ENCODE data around the gene PPIA. TPM values are rescaled to one million over a fixed set of nuclear protein-coding genes. Genes with fewer than 3 reads are reported as not detected.

PPIA gene
- total RNA-seq, 1 experiment from 2014 or later, result 4,792 TPM

DNA sequence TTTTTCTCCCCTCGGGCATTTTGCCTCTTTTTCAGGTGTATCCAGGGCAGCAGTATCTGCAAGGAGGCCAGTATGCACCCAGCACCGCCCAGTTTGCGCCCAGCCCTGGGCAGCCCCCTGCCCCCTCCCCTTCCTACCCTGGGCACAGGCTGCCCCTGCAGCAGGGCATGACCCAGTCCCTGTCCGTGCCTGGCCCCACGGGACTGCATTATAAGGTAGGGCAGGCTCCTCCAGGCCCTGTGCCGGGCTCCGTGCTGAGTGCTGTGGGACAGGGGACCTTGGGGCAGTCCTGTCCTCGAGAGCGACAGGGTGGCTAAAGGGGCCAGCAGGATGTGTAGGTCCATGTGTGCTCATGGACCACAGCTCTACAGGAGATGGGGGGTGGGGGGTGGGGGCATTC lies 37.2 kb upstream of the PPIA start:
- no peak for DNase-seq
- Histone ChIP-seq H3K27me3 (no peaks in the 10 kb centered on the region), H3K27ac (no peak overlapping the region), H3K9me3 (replicated peaks) (no peaks in the 10 kb centered on the region), H3K36me3 (peaks cover 6% of the 10 kb centered on the region; the same call in 1 of the 2 replicates), H3K4me1 (peaks cover 7% of the 10 kb centered on the region), H3K4me3 (no peak overlapping the region)

DNA sequence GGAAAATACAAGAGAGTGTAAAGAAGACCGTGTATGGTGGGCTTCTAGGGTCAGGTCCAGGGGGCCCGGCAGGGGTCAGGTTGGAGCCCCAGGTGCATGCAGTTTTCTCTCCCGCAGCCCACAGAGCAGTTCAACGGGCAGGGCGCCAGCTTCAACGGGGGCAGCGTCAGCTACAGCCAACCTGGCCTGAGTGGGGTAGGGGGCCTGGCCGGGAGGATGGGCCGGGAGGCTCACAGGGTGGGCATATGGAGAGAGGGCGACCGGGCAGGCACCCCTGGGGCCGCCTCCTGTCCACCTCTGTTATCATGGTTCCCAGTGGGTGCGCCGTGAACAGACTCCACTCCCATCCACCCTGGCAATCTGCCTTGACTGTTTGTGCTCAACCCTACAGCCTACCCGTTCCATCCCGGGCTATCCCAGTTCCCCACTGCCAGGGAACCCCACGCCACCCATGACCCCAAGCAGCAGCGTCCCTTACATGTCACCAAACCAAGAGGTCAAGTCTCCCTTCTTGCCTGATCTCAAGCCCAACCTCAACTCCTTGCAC lies 36.4 kb upstream of the PPIA start:
- no peak for DNase-seq

DNA sequence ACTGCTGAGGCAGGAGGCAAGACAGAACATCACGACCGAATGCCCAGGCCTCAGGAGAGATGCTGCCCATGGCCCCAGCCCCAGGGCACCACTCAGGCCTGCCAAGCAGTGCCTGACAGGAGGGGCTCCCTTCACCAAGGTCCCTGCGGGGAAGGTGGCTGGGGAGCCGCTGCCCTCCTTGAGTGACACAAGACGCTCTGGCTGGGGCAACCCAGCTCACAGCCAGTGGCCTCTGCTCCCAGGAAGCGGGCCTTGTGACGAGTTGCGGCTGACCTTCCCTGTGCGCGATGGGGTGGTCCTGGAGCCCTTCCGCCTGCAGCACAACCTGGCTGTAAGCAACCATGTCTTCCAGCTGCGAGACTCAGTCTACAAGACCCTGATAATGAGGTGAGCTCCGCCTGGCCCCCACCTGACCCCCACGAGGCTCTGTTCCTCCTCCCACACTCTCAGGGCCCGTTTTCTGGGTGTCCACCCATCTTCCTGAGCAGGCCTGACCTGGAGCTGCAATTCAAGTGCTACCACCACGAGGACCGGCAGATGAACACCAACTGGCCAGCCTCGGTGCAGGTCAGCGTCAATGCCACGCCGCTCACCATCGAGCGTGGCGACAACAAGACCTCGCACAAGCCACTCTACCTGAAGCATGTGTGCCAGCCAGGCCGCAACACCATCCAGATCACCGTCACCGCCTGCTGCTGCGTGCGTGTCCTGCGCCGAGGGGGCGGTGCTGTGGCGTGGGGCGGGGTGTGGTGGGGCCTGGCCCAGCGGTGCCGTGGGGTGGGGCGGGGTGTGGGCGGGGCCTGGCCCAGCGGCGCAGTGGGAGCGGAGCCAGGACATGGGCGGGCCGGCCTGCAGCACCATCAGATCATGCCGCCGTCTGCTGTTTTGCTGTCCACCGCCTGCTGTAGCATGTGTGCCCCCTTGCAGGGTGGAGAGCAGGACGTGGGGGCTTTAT lies 35.0 kb upstream of the PPIA start:
- Histone ChIP-seq H3K4me1 (peaks cover 1% of the 10 kb centered on the region), H3K27me3 (no peaks in the 10 kb centered on the region), H3K36me3 (peaks cover 14% of the 10 kb centered on the region), H3K4me3 (no peak overlapping the region), H3K27ac (no peak overlapping the region), H3K9me3 (replicated peaks) (no peaks in the 10 kb centered on the region)
- no peak for DNase-seq

More for the DNA sequence above, 36.4 kb upstream of the PPIA start:
- Histone ChIP-seq H3K4me3 (no peak overlapping the region), H3K9me3 (replicated peaks) (no peaks in the 10 kb centered on the region), H3K27ac (no peak overlapping the region), H3K4me1 (peaks cover 7% of the 10 kb centered on the region), H3K27me3 (no peaks in the 10 kb centered on the region), H3K36me3 (peaks cover 11% of the 10 kb centered on the region)

DNA sequence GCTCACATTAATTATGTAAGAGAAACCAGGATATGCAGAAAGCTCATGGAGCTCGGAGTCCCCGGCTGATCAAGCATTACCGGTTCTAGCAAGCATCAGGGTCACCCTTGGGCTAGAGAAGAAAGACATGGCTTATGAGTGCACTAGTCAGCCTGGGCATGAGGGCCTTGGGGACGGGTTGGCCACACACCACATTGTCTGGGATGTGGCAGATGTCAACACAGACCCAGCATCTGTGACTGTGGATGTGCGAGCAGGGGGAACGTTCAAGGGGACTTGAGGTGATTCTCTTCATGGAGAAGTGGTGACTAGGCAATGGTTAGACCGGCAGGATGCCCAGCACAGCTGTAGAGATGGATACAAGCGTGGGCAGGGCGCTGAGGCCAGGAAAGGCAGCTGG lies 34.2 kb upstream of the PPIA start:
- no peak for DNase-seq
- Histone ChIP-seq H3K4me1 (peaks cover 7% of the 10 kb centered on the region), H3K36me3 (peaks cover 19% of the 10 kb centered on the region), H3K27ac (no peak overlapping the region), H3K4me3 (no peak overlapping the region), H3K27me3 (no peaks in the 10 kb centered on the region), H3K9me3 (replicated peaks) (no peaks in the 10 kb centered on the region)

DNA sequence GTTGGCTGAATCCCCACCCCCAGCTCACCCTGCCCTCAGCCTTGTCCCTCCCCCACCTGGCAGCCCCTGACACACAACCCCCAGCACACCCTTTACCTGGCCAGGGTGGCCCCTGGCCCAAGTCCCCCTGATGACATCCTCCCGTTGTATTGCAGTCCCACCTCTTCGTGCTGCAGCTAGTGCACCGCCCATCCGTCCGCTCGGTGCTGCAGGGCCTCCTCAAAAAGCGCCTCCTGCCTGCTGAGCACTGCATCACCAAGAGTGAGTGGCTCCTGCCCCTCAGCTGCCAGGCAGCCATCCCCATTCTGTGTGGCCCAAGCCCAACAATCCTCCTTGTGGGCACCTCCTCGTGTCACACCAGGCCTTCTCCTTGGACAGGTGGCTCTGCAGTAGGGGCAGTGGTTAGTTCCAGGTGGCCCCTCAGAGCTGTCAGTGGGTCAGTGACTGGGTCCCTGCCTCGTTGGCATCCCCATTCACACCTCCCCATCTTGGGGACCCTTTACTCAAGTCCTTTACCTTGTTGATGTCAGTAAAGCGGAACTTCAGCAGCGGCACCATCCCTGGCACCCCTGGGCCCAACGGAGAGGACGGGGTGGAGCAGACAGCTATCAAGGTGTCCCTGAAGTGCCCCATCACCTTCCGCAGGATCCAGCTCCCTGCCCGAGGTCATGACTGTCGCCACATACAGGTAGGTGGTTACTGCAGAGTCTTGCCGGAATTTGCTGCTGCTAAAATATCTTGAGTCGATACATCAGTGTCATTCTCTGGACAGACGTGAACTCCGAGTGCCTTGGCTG lies 33.6 kb upstream of the PPIA start:
- Histone ChIP-seq H3K27me3 (no peaks in the 10 kb centered on the region), H3K4me3 (no peak overlapping the region), H3K4me1 (peaks cover 14% of the 10 kb centered on the region), H3K27ac (no peak overlapping the region), H3K9me3 (replicated peaks) (no peaks in the 10 kb centered on the region), H3K36me3 (peaks cover 19% of the 10 kb centered on the region)
- DNase-seq, result no peak

DNA sequence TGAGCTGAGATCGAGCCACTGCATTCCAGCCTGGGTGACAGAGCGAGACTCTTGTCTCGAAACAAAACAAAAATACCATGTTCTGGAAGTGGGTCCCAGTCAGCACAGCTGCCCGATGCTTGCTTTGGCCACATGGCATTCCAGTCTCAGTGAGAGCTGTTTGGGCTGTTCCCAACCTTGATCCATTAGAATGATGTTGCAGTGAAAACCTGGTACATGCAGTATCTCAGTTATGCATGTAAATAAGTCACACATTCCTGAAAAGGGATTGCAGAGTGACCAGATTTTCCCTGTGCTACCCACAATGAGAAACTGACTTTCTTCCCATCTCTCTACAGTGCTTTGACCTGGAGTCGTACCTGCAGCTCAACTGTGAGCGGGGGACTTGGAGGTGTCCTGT lies 32.4 kb upstream of the PPIA start:
- H3K9me3 ChIP-seq (replicated peaks), result no peaks in the 10 kb centered on the region
- no peak for DNase-seq
- no peak overlapping the region for H3K27ac ChIP-seq
- no peak overlapping the region for H3K4me3 ChIP-seq
- peaks cover 19% of the 10 kb centered on the region for H3K36me3 ChIP-seq
- H3K4me1 ChIP-seq, result peaks cover 20% of the 10 kb centered on the region
- H3K27me3 ChIP-seq, result no peaks in the 10 kb centered on the region

DNA sequence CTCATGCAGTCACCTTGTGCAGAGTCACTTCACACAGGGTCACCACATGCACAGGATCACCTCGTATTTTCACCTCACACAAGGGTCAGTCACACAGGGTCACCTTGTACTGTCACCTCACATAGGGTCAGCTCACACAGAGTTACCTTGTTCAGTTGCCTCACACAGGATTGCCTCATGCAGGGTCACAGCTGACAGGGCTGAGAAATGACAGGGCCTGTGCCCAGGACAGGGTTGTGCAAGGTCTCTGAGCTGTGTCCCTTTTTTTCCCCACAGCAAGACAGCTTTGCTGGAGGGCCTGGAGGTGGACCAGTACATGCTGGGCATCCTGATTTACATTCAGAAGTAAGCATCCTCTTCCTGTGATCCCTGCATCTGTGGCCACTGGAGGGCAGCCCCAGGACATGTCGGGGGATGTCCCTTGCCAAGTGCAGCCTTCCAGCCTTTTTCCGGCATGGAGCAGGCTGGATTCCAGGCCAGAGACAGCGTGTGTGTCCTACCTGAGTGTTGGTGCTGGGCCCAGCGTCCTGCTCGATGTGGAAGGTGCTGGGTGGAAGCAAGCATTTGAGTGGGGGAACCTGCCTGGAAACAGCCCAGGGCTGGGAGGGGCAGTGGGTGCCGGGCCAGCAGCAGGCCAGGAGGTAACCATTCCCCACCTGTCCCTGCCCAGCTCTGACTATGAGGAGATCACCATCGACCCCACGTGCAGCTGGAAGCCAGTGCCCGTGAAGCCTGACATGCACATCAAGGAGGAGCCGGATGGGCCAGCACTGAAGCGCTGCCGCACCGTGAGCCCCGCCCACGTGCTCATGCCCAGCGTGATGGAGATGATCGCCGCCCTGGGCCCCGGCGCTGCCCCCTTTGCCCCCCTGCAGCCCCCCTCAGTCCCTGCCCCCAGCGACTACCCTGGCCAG lies 31.6 kb upstream of the PPIA start:
- H3K4me3 ChIP-seq, result no peak overlapping the region
- peaks cover 19% of the 10 kb centered on the region for H3K36me3 ChIP-seq
- H3K9me3 ChIP-seq (replicated peaks), result no peaks in the 10 kb centered on the region
- H3K27me3 ChIP-seq, result no peaks in the 10 kb centered on the region
- no peak for DNase-seq
- H3K4me1 ChIP-seq, result peaks cover 28% of the 10 kb centered on the region
- no peak overlapping the region for H3K27ac ChIP-seq

DNA sequence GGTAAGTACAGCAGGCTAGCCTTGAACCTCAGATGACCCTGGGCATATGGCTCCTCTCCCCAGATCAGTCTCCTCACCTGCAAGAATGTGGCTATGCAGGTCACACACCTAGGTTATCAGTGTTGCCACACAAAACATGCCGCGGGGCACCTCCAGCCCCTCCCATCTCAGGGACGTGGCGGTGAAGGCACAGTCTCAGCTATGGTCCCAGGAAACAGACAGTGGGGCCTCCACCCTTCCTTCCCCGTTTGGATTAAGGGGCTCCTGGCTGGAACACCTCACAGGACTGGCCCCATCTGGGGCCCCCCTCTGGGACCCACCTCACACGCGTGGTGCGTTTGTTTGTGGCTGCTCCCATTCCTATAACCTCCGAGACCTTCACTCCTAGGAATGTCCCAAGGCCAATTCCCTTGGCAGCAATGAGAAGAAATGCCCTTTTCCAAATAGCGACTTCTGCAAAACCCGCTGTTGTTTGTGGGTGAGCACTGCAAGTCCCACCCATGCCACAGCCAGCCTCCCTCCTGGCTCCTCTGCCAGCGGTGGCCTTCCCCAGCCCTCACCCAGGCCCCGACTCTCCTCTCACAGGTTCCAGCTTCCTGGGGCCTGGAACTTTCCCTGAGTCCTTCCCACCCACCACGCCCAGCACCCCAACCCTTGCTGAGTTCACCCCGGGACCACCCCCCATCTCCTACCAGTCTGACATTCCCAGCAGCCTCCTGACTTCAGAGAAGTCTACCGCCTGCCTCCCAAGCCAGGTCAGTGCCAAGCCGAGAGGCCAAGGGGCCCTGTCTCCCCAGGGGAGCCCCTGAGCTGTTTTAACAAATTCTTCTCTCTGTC lies 30.7 kb upstream of the PPIA start:
- Histone ChIP-seq H3K4me1 (peaks cover 32% of the 10 kb centered on the region), H3K4me3 (no peak overlapping the region), H3K27ac (no peak overlapping the region), H3K36me3 (peaks cover 19% of the 10 kb centered on the region), H3K27me3 (no peaks in the 10 kb centered on the region), H3K9me3 (replicated peaks) (no peaks in the 10 kb centered on the region)
- no peak for DNase-seq

DNA sequence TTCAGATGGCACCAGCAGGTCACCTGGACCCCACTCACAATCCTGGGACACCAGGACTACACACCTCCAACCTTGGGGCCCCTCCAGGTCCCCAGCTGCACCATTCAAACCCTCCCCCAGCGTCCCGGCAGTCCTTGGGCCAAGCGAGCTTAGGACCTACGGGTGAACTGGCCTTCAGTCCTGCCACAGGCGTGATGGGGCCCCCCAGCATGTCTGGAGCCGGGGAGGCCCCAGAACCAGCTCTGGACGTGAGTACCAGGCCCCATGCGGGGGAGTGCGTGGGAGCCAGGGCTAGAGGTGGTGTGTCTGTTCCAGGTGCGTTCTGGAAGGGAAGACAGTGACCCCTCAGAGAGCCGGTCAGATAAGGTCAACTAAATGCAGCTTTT lies 30.1 kb upstream of the PPIA start:
- Histone ChIP-seq H3K27ac (no peak overlapping the region), H3K4me1 (peaks cover 32% of the 10 kb centered on the region), H3K36me3 (peaks cover 19% of the 10 kb centered on the region), H3K4me3 (no peak overlapping the region), H3K27me3 (no peaks in the 10 kb centered on the region), H3K9me3 (replicated peaks) (no peaks in the 10 kb centered on the region)
- DNase-seq, result no peak

DNA sequence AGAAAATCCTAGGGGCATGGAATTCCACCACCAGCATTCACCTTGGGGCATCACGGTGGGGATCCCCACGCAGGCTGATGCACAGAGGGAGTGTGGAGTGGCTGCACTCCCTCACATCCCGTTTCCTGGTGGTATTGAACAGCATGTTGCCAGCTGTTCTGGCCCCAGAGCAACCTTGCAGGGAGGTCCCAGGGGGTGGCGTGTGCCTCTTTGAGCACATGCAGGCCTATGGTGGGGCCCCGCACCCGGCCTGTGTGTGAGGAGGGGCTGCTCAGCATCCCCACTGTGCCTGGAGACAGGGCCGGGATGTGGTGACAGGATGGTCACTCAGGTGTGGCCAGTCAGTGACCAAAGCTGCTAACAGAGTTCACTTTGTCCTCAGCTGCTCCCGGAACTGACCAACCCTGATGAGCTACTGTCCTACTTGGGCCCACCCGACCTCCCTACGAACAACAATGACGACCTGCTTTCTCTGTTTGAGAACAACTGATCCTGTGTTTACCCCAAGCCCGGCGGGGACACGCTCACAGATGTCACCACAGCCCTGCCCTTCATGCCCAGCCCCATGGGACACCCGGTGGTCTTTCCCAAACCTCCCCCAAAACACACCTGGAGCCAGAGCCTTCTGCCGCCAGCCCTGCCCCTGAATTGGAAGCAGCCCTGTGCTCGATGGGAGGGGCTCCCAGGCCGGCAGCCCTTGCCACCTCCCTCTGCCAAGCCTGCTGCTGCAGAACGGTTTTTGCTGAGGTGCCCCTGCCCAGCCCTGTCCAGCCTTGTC lies 29.2 kb upstream of the PPIA start:
- H3K27me3 ChIP-seq, result no peaks in the 10 kb centered on the region
- peak; percentile 36 to 53 for DNase-seq
- no peaks in the 10 kb centered on the region for H3K9me3 ChIP-seq (replicated peaks)
- H3K4me1 ChIP-seq, result peaks cover 32% of the 10 kb centered on the region
- no peak overlapping the region for H3K4me3 ChIP-seq
- peak overlapping the region; percentile 95 for H3K27ac ChIP-seq
- H3K36me3 ChIP-seq, result peaks cover 18% of the 10 kb centered on the region

DNA sequence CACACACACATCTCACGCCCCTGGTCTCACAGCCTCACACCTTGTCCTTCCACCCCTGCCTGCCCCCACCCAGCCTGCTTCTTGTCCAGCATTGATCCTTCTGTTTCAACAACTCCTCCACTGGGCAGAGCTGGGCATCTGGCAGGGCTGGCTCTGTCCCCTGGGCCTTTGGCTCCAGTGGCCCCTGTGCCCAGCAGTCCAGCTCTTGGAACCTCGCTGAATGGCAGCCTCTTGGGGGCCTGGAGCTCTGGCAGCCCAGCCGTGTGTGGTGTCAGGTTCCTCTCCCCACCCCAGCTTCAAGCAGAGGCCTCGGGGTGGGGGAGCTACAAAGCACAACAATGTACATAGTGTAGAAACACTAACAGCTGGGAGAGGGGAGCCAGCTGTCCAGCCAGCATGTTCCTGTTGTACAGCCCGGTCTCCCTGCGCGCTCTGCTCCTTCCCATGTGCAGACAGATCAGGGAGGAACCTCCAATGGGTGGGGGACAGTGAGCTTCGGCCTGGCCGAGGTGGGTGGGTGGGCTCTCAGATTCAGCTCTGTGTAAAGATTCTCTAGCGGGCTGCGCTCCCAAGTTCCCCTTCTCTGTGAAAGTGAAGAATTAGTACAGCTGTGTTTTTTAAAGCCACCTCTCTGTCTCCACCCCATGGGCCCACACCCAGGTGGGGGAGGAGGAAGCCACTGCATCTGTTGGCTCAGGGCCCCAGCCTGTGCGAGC lies 28.4 kb upstream of the PPIA start:
- Histone ChIP-seq H3K4me1 (peaks cover 32% of the 10 kb centered on the region), H3K9me3 (replicated peaks) (no peaks in the 10 kb centered on the region), H3K27me3 (no peaks in the 10 kb centered on the region), H3K36me3 (peaks cover 17% of the 10 kb centered on the region), H3K4me3 (peak overlapping the region; percentile 36), H3K27ac (peak overlapping the region; percentile 95)
- peak; percentile 98 to 99 for DNase-seq

DNA sequence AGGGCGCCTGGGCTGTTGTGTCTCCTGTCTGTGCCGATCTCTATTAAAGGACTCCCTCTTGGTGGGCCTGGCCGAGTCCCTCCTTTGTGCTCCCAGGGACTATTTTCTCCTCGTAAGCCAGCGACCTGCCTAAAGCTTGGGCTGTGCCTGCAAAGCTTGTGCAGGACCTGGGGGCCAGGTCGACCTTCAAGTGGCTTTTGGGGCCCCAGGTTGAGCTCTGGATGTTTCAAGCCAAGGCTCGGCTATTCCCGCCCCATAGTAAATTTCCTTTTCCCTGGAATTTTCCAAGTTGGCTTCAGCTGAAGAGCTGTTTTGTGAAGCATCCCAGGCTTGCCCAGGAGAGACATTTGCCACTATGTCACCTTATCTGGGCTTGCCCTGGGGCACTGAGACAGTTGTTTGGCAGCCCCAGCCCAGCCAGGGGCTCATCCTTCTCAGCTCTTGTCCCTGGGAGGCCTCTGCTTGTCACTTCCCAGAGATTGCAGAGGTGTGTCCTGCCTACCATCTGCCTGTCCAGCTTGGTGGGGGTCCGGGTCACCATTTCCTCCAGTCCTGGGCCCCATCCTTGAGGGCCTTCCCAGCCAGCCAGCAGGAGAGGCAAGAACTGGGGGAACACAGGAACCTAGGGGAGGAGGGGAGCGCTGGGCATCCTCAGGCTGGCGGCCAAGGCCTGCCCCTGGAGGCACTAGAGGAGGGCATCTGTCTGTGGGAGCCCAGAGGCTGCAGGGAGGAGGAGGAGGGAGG lies 27.7 kb upstream of the PPIA start:
- Histone ChIP-seq H3K27me3 (no peaks in the 10 kb centered on the region), H3K27ac (peak overlapping the region; percentile 95), H3K4me3 (peak overlapping the region; percentile 36), H3K4me1 (peaks cover 32% of the 10 kb centered on the region), H3K36me3 (peaks cover 14% of the 10 kb centered on the region), H3K9me3 (replicated peaks) (no peaks in the 10 kb centered on the region)
- peak; percentile 51 to 66 for DNase-seq

Measured in SJCRH30 (cell line).